GM12878 (cell line): ENCODE results near the gene PROCA1. TPM values are rescaled to one million over a fixed set of nuclear protein-coding genes. Genes with fewer than 3 reads are reported as not detected.

Experiments
- ATF7 ChIP-seq: fragments of 450-650 bp; IDR thresholded peaks from 2 replicates; pipeline ENCODE4 v1.6.1; 2016; ENCODE audit warnings: low read depth, mild to moderate bottlenecking
- CREB1 ChIP-seq: IDR thresholded peaks from 2 replicates; pipeline ENCODE4 v1.6.1; 2012; ENCODE audit warnings: low read depth, mild to moderate bottlenecking, inconsistent platforms
- ETV6 ChIP-seq, 2 experiments: fragments of 450-650 bp in 1 of 2; IDR thresholded peaks in 1 of 2; conservative IDR thresholded peaks in 1 of 2; 2 replicates each; pipeline ENCODE4 v1.6.1; 2014; ENCODE audit warnings: antibody characterized with exemption in 1 of 2, borderline replicate concordance in 1 of 2, low read depth in 1 of 2, mild to moderate bottlenecking in 1 of 2, moderate library complexity in 1 of 2
- GATAD2B ChIP-seq: fragments of 450-650 bp; conservative IDR thresholded peaks from 2 replicates; pipeline ENCODE4 v1.6.1; 2017; ENCODE audit warnings: low read depth, mild to moderate bottlenecking, moderate library complexity
- IKZF1 ChIP-seq: fragments of 450-650 bp; conservative IDR thresholded peaks from 2 replicates; pipeline ENCODE4 v1.6.1; 2017; ENCODE audit warnings: antibody characterized with exemption, mild to moderate bottlenecking
- KLF5 ChIP-seq: fragments of 450-650 bp; IDR thresholded peaks from 2 replicates; pipeline ENCODE4 v1.6.1; 2014; ENCODE audit warnings: mild to moderate bottlenecking; ENCODE audit not compliant: partially characterized antibody
- SIN3A ChIP-seq: IDR thresholded peaks from 2 replicates; pipeline ENCODE4 v1.6.1; 2012; ENCODE audit warnings: low read depth, low read length, improper control_type of control experiment
- WRNIP1 ChIP-seq: IDR thresholded peaks from 2 replicates; pipeline ENCODE4 v1.6.1; 2011; ENCODE audit warnings: low read depth, low read length, improper control_type of control experiment, borderline replicate concordance
- polyA plus RNA-seq, 11 experiments: library from polyadenylated mRNA; depleted of rRNA in 4 of 11; unstranded in 6 of 11; stranded (reverse) in 5 of 11; fragments of >200 nt; fragmentation: Nextera tagmentation in 4 of 11; fragmentation: Illumina TruSeq in 1 of 11; extraction: Ambion mirVana in 4 of 11; extraction: Trizol in 1 of 11; gene quantifications; 1 replicate in 1 of 11; 2 replicates in 10 of 11; pipeline versions ENCODE4 v1.2.1 to v1.2.3, GENCODE V29; 2011 to 2016; ENCODE audit warnings: inconsistent platforms in 2 of 11, missing spikeins in 2 of 11, low read depth in 1 of 11
- total RNA-seq, 4 experiments: library from RNA; depleted of rRNA in 3 of 4; stranded (reverse); fragments of >200 nt in 3 of 4; fragmentation: Illumina TruSeq in 1 of 4; extraction: Trizol in 1 of 4; gene quantifications; 2 replicates each; pipeline versions ENCODE4 v1.2.1 to v1.2.3, GENCODE V29; 2013 to 2021
- TF ChIP-seq, protein P1 (sequence below): fragments of 450-650 bp; conservative IDR thresholded peaks from 2 replicates; pipeline ENCODE4 v1.6.1; 2017; ENCODE audit warnings: mild to moderate bottlenecking, moderate library complexity
- TF ChIP-seq, protein P2 (sequence below): fragments of 450-650 bp; IDR thresholded peaks from 2 replicates; pipeline ENCODE4 v1.6.1; 2017; ENCODE audit warnings: mild to moderate bottlenecking, moderate library complexity

Gene PROCA1
- total and polyA plus RNA-seq, 10 of the 15 experiments (the other 5 are each of a cell fraction or from before 2014, with no cell fraction given) = 0.35 to 4.8 (median 1.4) TPM

DNA sequence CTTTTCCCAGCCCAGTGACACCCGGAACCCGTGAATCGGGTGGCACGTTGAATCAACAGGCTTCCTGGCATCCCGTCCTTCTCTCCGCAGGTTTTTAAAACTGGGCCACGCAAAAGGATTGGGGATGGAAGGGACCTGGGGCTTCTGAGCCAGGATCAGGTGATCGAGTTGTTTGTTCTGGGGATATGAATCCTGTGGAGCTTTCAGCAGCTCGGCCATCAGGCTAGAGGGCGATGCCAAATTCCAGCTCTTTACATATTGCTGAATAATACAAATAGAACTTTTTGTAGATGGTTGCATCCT is 49.2 kb downstream of the PROCA1 start (continued):
- TF ChIP-seq, protein P1, sequence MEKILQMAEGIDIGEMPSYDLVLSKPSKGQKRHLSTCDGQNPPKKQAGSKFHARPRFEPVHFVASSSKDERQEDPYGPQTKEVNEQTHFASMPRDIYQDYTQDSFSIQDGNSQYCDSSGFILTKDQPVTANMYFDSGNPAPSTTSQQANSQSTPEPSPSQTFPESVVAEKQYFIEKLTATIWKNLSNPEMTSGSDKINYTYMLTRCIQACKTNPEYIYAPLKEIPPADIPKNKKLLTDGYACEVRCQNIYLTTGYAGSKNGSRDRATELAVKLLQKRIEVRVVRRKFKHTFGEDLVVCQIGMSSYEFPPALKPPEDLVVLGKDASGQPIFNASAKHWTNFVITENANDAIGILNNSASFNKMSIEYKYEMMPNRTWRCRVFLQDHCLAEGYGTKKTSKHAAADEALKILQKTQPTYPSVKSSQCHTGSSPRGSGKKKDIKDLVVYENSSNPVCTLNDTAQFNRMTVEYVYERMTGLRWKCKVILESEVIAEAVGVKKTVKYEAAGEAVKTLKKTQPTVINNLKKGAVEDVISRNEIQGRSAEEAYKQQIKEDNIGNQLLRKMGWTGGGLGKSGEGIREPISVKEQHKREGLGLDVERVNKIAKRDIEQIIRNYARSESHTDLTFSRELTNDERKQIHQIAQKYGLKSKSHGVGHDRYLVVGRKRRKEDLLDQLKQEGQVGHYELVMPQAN = no peak
- TF ChIP-seq KLF5 (no peak), ATF7 (no peak), GATAD2B (no peak), SIN3A (no peak), WRNIP1 (no peak), IKZF1 (0 out of 2 replicates have a peak, but pooled peaks have one; percentile 6), CREB1 (no peak), ETV6 (conservative IDR thresholded peaks at IDR 0.05 in 1 of 2, IDR thresholded peaks at IDR 0.05 in 1 of 2; ENCODE audit: borderline replicate concordance in 1 of 2, low read depth in 1 of 2) (0 out of 4 replicates have a peak, but pooled peaks of 1 of the 2 experiments have one; percentile 23)
- TF ChIP-seq, protein P2, sequence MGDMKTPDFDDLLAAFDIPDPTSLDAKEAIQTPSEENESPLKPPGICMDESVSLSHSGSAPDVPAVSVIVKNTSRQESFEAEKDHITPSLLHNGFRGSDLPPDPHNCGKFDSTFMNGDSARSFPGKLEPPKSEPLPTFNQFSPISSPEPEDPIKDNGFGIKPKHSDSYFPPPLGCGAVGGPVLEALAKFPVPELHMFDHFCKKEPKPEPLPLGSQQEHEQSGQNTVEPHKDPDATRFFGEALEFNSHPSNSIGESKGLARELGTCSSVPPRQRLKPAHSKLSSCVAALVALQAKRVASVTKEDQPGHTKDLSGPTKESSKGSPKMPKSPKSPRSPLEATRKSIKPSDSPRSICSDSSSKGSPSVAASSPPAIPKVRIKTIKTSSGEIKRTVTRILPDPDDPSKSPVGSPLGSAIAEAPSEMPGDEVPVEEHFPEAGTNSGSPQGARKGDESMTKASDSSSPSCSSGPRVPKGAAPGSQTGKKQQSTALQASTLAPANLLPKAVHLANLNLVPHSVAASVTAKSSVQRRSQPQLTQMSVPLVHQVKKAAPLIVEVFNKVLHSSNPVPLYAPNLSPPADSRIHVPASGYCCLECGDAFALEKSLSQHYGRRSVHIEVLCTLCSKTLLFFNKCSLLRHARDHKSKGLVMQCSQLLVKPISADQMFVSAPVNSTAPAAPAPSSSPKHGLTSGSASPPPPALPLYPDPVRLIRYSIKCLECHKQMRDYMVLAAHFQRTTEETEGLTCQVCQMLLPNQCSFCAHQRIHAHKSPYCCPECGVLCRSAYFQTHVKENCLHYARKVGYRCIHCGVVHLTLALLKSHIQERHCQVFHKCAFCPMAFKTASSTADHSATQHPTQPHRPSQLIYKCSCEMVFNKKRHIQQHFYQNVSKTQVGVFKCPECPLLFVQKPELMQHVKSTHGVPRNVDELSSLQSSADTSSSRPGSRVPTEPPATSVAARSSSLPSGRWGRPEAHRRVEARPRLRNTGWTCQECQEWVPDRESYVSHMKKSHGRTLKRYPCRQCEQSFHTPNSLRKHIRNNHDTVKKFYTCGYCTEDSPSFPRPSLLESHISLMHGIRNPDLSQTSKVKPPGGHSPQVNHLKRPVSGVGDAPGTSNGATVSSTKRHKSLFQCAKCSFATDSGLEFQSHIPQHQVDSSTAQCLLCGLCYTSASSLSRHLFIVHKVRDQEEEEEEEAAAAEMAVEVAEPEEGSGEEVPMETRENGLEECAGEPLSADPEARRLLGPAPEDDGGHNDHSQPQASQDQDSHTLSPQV = no peak
